Measurements from ENCODE around the gene ELP4.
"Not testable (repeated sequence)": the region's sequence is repeated elsewhere in the genome, so short reads cannot be mapped to it uniquely, and the experiment has no call there.

ELP4 gene

GRCh38 chr11:31728432-31728831 lies 218.9 kb downstream of the ELP4 start:
- Mint-ChIP-seq H3K27ac (no peak overlapping the region), H3K36me3 (peaks cover 37% of the 10 kb centered on the region), H3K4me1 (ENCODE audit: low read depth) (no peaks in the 10 kb centered on the region), H3K27me3 (no peaks in the 10 kb centered on the region), H3K4me3 (no peak overlapping the region), H3K9me3 (ENCODE audit: low read depth) (peaks cover 10% of the 10 kb centered on the region)

- H3K9me3 Mint-ChIP-seq (ENCODE audit: low read depth) = peaks cover 11% of the 10 kb centered on the region
Measured at GRCh38 chr11:31740131-31740530, 230.6 kb downstream of the ELP4 start.

GRCh38 chr11:31740731-31741368 lies 231.3 kb downstream of the ELP4 start:
- H3K27ac Mint-ChIP-seq; H3K4me3 Mint-ChIP-seq; H3K27me3 Mint-ChIP-seq; H3K4me1 Mint-ChIP-seq (ENCODE audit: low read depth); H3K36me3 Mint-ChIP-seq: not testable (repeated sequence)
- H3K9me3 Mint-ChIP-seq (ENCODE audit: low read depth) = peaks cover 11% of the 10 kb centered on the region

More at GRCh38 chr11:31740131-31740530, 230.6 kb downstream of the ELP4 start:
- H3K36me3 Mint-ChIP-seq = peaks cover 9% of the 10 kb centered on the region
- H3K4me3 Mint-ChIP-seq = no peak overlapping the region
- H3K4me1 Mint-ChIP-seq (ENCODE audit: low read depth) = no peaks in the 10 kb centered on the region
- H3K27ac Mint-ChIP-seq = no peak overlapping the region
- H3K27me3 Mint-ChIP-seq = no peaks in the 10 kb centered on the region

- H3K36me3 Mint-ChIP-seq = peaks cover 8% of the 10 kb centered on the region
- H3K27ac Mint-ChIP-seq = no peak overlapping the region
- peaks cover 6% of the 10 kb centered on the region for H3K9me3 Mint-ChIP-seq (ENCODE audit: low read depth)
- H3K4me3 Mint-ChIP-seq = no peak overlapping the region
- no peaks in the 10 kb centered on the region for H3K4me1 Mint-ChIP-seq (ENCODE audit: low read depth)
- H3K27me3 Mint-ChIP-seq = no peaks in the 10 kb centered on the region
Measured at GRCh38 chr11:31747581-31747980, 238.0 kb downstream of the ELP4 start.

GRCh38 chr11:31757260-31757835 lies 247.8 kb downstream of the ELP4 start:
- Mint-ChIP-seq H3K9me3 (ENCODE audit: low read depth) (no peaks in the 10 kb centered on the region), H3K4me3 (no peak overlapping the region), H3K27me3 (no peaks in the 10 kb centered on the region), H3K36me3 (peaks cover 8% of the 10 kb centered on the region), H3K4me1 (ENCODE audit: low read depth) (no peaks in the 10 kb centered on the region), H3K27ac (no peak overlapping the region)

- Mint-ChIP-seq H3K9me3 (ENCODE audit: low read depth) (no peaks in the 10 kb centered on the region), H3K36me3 (peaks cover 7% of the 10 kb centered on the region), H3K27me3 (no peaks in the 10 kb centered on the region), H3K4me3 (no peak overlapping the region), H3K27ac (no peak overlapping the region), H3K4me1 (ENCODE audit: low read depth) (no peaks in the 10 kb centered on the region)
Measured at GRCh38 chr11:31761636-31762035, 252.1 kb downstream of the ELP4 start.

GRCh38 chr11:31763296-31763695 lies 253.7 kb downstream of the ELP4 start:
- peaks cover 7% of the 10 kb centered on the region for H3K36me3 Mint-ChIP-seq
- H3K27ac Mint-ChIP-seq = no peak overlapping the region
- no peak overlapping the region for H3K4me3 Mint-ChIP-seq
- H3K9me3 Mint-ChIP-seq (ENCODE audit: low read depth) = no peaks in the 10 kb centered on the region
- no peaks in the 10 kb centered on the region for H3K4me1 Mint-ChIP-seq (ENCODE audit: low read depth)
- H3K27me3 Mint-ChIP-seq = no peaks in the 10 kb centered on the region

GRCh38 chr11:31764261-31764660 lies 254.7 kb downstream of the ELP4 start:
- no peaks in the 10 kb centered on the region for H3K4me1 Mint-ChIP-seq (ENCODE audit: low read depth)
- no peaks in the 10 kb centered on the region for H3K9me3 Mint-ChIP-seq (ENCODE audit: low read depth)
- no peak overlapping the region for H3K4me3 Mint-ChIP-seq
- no peaks in the 10 kb centered on the region for H3K27me3 Mint-ChIP-seq
- H3K27ac Mint-ChIP-seq = no peak overlapping the region
- peaks cover 7% of the 10 kb centered on the region for H3K36me3 Mint-ChIP-seq

- H3K27ac Mint-ChIP-seq = no peak overlapping the region
- H3K4me1 Mint-ChIP-seq (ENCODE audit: low read depth) = no peaks in the 10 kb centered on the region
- no peaks in the 10 kb centered on the region for H3K9me3 Mint-ChIP-seq (ENCODE audit: low read depth)
Measured at GRCh38 chr11:31764766-31765165, 255.2 kb downstream of the ELP4 start.

GRCh38 chr11:31767066-31767465 lies 257.5 kb downstream of the ELP4 start:
- no peak overlapping the region for H3K27ac Mint-ChIP-seq
- H3K27me3 Mint-ChIP-seq = no peaks in the 10 kb centered on the region
- H3K4me1 Mint-ChIP-seq (ENCODE audit: low read depth) = no peaks in the 10 kb centered on the region
- H3K9me3 Mint-ChIP-seq (ENCODE audit: low read depth) = no peaks in the 10 kb centered on the region
- peaks cover 11% of the 10 kb centered on the region for H3K36me3 Mint-ChIP-seq
- no peak overlapping the region for H3K4me3 Mint-ChIP-seq

More at GRCh38 chr11:31764766-31765165, 255.2 kb downstream of the ELP4 start:
- no peaks in the 10 kb centered on the region for H3K27me3 Mint-ChIP-seq
- H3K4me3 Mint-ChIP-seq = no peak overlapping the region
- H3K36me3 Mint-ChIP-seq = peaks cover 7% of the 10 kb centered on the region

- Mint-ChIP-seq H3K27me3 (no peaks in the 10 kb centered on the region), H3K4me1 (ENCODE audit: low read depth) (no peaks in the 10 kb centered on the region), H3K36me3 (peaks cover 14% of the 10 kb centered on the region), H3K9me3 (ENCODE audit: low read depth) (no peaks in the 10 kb centered on the region), H3K4me3 (no peak overlapping the region), H3K27ac (no peak overlapping the region)
Measured at GRCh38 chr11:31767685-31768084, 258.1 kb downstream of the ELP4 start.

- no peaks in the 10 kb centered on the region for H3K4me1 Mint-ChIP-seq (ENCODE audit: low read depth)
- H3K9me3 Mint-ChIP-seq (ENCODE audit: low read depth) = no peaks in the 10 kb centered on the region
- peaks cover 26% of the 10 kb centered on the region for H3K36me3 Mint-ChIP-seq
- no peaks in the 10 kb centered on the region for H3K27me3 Mint-ChIP-seq
- H3K27ac Mint-ChIP-seq = no peak overlapping the region
- no peak overlapping the region for H3K4me3 Mint-ChIP-seq
Measured at GRCh38 chr11:31768749-31769640, 259.4 kb downstream of the ELP4 start.

- Mint-ChIP-seq H3K27me3 (no peaks in the 10 kb centered on the region), H3K4me1 (ENCODE audit: low read depth) (no peaks in the 10 kb centered on the region), H3K4me3 (no peak overlapping the region), H3K36me3 (peaks cover 24% of the 10 kb centered on the region), H3K27ac (no peak overlapping the region), H3K9me3 (ENCODE audit: low read depth) (no peaks in the 10 kb centered on the region)
Measured at GRCh38 chr11:31770011-31770700, 260.6 kb downstream of the ELP4 start.

- Mint-ChIP-seq H3K9me3 (ENCODE audit: low read depth) (no peaks in the 10 kb centered on the region), H3K4me3 (no peak overlapping the region), H3K36me3 (peaks cover 26% of the 10 kb centered on the region), H3K27me3 (no peaks in the 10 kb centered on the region), H3K4me1 (ENCODE audit: low read depth) (no peaks in the 10 kb centered on the region), H3K27ac (no peak overlapping the region)
Measured at GRCh38 chr11:31772412-31772811, 262.8 kb downstream of the ELP4 start.

- H3K27ac Mint-ChIP-seq = no peak overlapping the region
- no peaks in the 10 kb centered on the region for H3K9me3 Mint-ChIP-seq (ENCODE audit: low read depth)
- no peaks in the 10 kb centered on the region for H3K4me1 Mint-ChIP-seq (ENCODE audit: low read depth)
- no peak overlapping the region for H3K4me3 Mint-ChIP-seq
- H3K27me3 Mint-ChIP-seq = no peaks in the 10 kb centered on the region
- H3K36me3 Mint-ChIP-seq = peaks cover 16% of the 10 kb centered on the region
Measured at GRCh38 chr11:31779374-31779791, 269.8 kb downstream of the ELP4 start.
